GM18909 (cell line): ENCODE measurements around the gene GCAT.

Experiments used
- ATAC-seq: cut with Tn5 transposase; IDR thresholded peaks from one replicate; pipeline ENCODE4 v1.9.1; 2021; ENCODE audit warnings: mild to moderate bottlenecking; ENCODE audit not compliant: unreplicated experiment, poor library complexity

GCAT gene

GRCh38 chr22:37807410-37808293 is at the start of gene GCAT:
Gene GCAT, plus strand, starts transcription at chr22:37807934. Its CDS starts 34 bp downstream, at chr22:37807968.
- peak; percentile 86 for ATAC-seq

DNA sequence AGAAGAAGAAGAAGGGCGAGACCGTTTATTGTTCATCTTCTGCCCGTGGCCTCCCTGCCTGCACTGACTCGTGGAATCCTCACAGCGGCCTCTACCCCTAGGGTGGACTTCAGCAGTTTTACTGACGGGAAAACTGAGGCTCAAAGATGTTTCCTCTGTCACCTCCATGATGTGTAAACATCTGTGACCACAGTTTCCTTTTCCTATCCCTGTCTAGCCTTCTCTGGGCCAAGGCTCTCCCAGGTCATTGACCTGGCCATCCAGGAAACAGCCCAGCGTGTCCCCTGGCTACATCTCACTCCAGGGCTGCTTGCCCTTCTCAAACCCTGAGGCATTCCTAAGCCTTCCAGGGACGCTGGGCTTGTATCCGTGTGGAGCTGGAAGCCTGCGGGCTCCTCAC is 49.0 kb upstream of the GCAT start:
- no peak for ATAC-seq

DNA sequence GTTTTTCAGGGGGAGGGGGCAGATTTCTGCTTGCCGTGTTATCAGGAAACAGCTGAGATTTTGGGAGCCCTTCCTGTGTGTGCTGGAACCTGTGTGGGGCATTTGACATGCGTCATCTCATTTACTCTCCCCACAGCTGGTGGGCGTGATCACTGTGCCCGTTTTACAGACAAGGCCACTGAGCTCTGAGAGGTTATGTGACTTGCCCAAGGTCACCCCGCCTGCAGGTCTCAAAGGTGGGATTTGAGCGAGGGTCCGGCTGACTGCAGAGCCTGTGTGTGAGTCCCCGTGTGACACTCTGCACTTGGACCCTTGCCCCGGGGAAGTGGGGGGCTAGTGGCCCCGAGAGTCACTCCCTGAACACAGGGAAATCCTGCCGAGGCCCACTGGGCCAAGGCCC is 48.5 kb upstream of the GCAT start:
- ATAC-seq = no peak

- ATAC-seq = no peak
Measured at GRCh38 chr22:37760152-37760551, 47.6 kb upstream of the GCAT start.

DNA sequence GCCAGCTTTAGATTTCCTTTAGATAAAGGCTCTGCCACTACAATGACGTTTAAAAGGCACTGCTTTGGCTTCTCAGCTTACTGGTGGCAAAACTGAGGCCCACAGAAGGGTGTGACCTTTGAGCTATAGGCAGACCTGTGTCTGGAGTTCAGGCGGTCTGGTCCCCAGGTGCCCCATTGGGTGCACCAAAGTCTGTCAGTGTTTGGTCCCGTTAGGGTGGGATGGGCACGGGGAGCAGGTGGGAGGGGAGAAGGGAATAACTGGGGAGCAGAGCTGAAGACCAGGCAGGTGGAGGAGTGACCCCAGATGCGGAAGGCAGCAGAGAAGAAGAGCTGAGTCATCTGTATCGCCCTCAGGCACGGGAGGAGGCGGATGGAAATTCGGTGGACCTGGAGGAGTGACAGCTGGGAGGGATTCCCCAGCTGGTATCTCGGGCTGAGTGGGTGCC is 45.3 kb upstream of the GCAT start:
- ATAC-seq = no peak

GRCh38 chr22:37763012-37763411 is 44.7 kb upstream of the GCAT start:
- ATAC-seq = no peak

DNA sequence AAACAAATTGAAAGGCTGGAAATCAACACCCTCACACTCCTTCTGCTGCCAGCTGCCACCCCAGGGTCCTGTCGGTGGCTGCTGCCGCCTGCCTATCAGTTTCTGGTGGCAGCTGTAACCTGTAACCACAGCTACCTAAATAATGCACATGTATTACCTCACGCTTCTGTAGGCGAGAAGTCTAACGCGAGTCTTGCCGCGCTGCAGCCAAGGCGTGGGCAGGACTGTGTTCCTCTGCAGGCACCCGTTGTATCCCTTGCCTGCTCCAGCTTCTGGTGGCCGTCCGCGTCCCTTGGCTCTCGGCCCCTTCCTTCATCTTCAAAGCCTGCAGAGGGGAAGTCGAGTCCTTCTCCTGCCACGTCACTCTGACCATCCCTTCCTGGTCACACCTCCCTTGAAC is 44.1 kb upstream of the GCAT start:
- no peak for ATAC-seq

DNA sequence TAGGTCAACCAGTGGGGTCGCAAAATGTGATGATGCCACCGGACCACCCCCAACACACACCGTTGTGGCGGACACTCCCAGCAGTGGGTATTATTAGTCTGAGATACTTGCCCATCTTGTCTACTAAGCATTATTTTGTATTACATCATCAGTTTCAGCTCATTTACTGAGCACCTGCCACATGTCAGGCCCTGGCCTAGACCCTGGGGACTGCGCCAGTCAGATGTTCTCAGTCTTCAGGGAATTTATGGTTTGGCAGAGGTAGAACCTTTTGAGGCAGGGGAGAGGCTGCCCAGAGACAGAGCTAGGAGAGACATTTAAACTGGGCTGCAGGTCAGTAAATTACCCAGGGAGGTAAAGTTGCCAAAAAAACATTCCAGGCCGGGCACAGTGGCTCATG is 43.1 kb upstream of the GCAT start:
- ATAC-seq = no peak

DNA sequence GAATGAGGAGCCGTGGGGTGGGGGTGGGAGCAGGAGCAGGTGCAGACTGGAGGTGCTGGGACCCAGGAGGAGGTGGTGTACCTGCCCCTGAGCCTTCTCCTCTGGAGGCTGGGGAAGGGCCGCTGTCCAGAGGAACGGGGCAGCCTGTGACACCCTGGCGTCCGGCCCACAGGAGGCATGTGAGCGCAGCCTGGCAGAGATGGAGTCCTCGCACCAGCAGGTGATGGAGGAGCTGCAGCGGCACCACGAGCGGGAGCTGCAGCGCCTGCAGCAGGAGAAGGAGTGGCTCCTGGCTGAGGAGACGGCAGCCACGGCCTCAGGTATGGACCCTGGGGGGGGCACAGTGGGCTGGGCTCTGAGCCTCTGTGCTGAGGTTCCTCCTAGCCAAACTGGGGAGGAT is 42.2 kb upstream of the GCAT start:
- ATAC-seq = no peak

GRCh38 chr22:37765953-37766576 is 41.7 kb upstream of the GCAT start:
- ATAC-seq = no peak

- ATAC-seq = no peak
Measured at GRCh38 chr22:37768273-37768672, 39.5 kb upstream of the GCAT start.

- no peak for ATAC-seq
Measured at GRCh38 chr22:37769056-37769455, 38.7 kb upstream of the GCAT start.

GRCh38 chr22:37771081-37771480 is 36.7 kb upstream of the GCAT start:
- ATAC-seq = no peak

GRCh38 chr22:37771702-37772427 is 35.9 kb upstream of the GCAT start:
- no peak for ATAC-seq

GRCh38 chr22:37774728-37775127 is 33.0 kb upstream of the GCAT start:
- no peak for ATAC-seq

- no peak for ATAC-seq
Measured at GRCh38 chr22:37775785-37776638, 31.7 kb upstream of the GCAT start.

GRCh38 chr22:37776639-37777005 is 31.1 kb upstream of the GCAT start:
- no peak for ATAC-seq

DNA sequence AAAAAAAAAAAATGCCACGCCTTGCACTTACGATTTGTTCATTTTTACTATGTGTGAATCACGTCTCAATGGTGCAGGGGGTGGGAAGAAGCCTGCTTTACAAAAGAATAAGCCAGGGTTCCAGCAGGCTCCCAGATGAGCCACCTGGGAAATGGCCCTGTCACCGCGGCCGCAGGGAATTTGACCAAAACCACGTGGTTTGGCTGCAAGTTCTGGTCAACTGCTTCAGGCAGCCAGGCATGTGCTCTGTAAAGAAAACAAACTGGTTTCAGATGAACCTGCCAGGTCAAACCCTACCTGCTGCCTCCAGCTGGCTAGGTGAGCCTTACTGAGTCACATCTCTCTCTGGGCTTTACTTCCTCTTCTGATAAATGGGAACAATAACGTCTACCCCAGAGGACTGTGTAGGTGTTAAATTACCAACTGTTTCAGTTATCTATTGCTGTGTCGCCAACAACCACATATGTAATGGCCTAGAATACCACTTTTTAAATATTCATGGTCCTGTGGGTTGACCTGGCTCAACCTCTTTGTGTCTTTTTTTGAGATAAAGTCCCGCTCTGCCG is 30.5 kb upstream of the GCAT start:
- no peak for ATAC-seq

DNA sequence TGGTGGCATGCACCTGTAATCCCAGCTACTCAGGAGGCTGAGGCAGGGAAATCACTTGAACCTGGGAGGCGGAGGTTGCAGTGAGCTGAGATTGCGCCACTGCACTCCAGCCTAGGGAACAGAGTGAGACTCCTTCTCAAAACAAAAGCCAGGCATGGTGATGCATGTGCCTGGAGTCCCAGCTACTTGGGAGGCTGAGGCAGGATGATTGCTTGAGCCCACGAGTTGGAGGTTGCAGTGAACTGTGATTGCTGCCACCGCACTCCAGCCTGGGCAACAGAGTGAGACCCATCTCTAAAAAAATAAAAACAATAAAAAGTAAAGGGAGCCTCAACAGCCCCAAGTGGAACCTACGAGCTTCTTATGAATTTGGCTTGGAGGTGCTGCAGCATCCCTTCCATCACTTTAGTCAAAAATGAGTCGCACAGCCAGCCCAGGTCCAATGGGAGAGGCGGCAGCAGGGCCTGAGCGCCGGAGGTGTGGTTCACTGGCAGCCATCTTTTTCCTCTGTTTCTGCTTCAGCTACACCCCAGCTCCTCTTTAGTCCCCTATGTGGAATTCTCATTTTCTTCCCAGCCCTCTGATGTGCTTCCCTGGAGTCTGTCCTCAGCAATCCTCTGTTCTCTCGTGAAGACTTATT is 29.2 kb upstream of the GCAT start:
- ATAC-seq = no peak
